ENCODE data around the gene CD151.

DNA sequence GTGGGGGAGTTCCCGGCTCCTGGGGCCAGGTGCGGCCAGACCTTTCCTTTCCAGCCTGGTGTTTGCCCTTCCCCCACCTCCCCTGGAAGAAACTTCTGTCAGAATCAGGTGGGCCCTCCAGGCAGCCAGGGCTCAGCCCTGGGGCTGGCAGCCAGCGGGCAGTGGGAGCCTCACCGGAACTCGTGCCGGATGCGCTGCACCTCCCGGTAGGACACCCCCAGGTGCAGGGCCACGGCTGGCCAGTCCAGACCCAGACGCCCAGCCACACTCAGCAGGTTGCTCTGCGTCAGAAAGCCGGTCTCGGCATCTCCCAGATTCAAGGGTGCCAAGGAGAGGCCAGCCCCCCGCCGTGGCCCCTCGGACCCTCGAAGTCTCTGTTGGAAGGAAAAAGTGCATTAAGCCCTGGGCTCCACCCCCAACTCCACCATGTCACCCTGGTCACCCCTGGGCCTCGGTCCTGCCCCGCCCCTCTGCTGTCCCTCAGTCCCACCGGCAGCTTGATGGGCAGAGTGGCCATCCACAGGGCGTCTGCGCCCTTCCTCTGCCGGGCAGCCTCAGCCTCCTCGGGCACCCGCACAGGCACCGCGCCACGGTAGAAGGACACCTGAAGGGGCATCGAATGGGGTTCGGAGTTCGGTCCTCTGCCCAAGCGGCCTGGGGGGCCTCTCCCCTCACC lies 33.0 kb upstream of the CD151 start:
- TF ChIP-seq CTCF (IDR thresholded peaks at IDR 0.05) = no peak
- no peak for TF ChIP-seq POLR2AphosphoS5 (IDR thresholded peaks at IDR 0.05)
- no peak for TF ChIP-seq EP300 (IDR thresholded peaks at IDR 0.05)

All from gastroesophageal sphincter (tissue), 3 donors.